ENCODE results near the gene POU2F1.

The POU2F1 gene

DNA sequence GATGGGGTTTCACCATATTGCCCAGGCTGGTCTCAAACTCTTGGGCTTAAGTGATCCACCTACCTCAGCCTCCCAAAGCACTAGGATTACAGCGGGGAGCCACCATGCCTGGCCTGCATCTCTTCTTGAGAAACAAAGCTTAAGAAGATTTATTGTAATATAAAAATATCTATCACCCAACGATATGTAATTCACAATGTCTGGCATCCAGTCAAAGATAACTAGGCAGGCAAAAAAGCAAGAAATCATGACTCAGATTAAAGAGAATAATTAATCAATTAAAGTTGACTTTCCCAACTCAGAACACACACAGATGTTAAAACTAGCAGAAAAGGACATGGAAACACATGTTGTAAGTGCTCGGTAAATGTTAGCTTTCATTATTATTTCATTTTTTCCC, 26.5 kb upstream of the POU2F1 start:
- no peak for TF ChIP-seq CTCF (conservative IDR thresholded peaks at IDR 0.05; ENCODE audit: control insufficient read depth, insufficient read depth, low read depth, low read length)
- H3K4me3 ChIP-seq (ENCODE audit: control insufficient read depth, low read depth, low read length) = no peak overlapping the region

GRCh38 chr1:167196166-167196565, 24.5 kb upstream of the POU2F1 start:
- no peak for TF ChIP-seq CTCF (conservative IDR thresholded peaks at IDR 0.05; ENCODE audit: control insufficient read depth, insufficient read depth, low read depth, low read length)
- no peak overlapping the region for H3K4me3 ChIP-seq (ENCODE audit: control insufficient read depth, low read depth, low read length)
- peak; percentile 14 for DNase-seq (ENCODE audit: low read depth)

More for the DNA sequence above, 26.5 kb upstream of the POU2F1 start:
- DNase-seq (ENCODE audit: low read depth) = peak; percentile 8

DNA sequence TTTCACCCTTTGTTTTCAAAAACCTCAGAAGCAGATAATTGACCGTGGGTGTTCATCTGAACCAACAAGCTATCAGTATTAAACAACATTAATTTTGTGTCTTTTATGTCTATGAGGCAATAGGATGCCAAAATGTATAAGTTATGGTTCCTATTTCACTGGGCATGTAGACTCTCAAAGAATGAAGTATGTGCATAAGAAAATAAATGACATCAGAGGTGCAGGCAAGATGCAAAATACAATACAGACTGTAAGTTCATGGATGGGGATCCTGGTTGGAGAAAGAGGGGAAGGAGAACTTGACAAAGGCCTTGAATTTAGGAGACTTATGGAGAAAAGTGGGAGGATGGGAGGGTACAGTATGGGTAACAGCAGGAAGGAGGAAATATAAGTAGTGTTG, 23.4 kb upstream of the POU2F1 start:
- DNase-seq (ENCODE audit: low read depth) = no peak
- no peak overlapping the region for H3K4me3 ChIP-seq (ENCODE audit: control insufficient read depth, low read depth, low read length)
- TF ChIP-seq CTCF (conservative IDR thresholded peaks at IDR 0.05; ENCODE audit: control insufficient read depth, insufficient read depth, low read depth, low read length) = no peak

DNA sequence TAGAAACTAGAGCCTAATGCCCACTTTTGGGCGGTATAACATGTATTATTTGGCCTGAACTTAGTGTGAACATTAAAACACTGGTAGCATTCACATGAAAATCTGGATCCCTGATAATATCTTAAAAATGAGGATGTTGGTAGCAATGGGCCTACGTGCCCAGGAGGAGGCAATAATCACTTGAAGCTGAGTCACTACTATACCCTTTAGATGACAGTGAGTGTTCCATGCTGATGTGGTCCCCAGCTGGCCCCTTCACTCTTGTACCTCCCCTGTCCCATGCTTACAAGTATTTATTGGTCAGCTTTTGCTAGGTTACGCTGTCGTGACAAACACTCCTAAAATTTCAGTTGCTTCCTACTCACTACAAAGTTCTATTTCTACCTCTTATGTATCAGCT, 23.0 kb upstream of the POU2F1 start:
- DNase-seq (ENCODE audit: low read depth) = no peak
- no peak for TF ChIP-seq CTCF (conservative IDR thresholded peaks at IDR 0.05; ENCODE audit: control insufficient read depth, insufficient read depth, low read depth, low read length)
- no peak overlapping the region for H3K4me3 ChIP-seq (ENCODE audit: control insufficient read depth, low read depth, low read length)

DNA sequence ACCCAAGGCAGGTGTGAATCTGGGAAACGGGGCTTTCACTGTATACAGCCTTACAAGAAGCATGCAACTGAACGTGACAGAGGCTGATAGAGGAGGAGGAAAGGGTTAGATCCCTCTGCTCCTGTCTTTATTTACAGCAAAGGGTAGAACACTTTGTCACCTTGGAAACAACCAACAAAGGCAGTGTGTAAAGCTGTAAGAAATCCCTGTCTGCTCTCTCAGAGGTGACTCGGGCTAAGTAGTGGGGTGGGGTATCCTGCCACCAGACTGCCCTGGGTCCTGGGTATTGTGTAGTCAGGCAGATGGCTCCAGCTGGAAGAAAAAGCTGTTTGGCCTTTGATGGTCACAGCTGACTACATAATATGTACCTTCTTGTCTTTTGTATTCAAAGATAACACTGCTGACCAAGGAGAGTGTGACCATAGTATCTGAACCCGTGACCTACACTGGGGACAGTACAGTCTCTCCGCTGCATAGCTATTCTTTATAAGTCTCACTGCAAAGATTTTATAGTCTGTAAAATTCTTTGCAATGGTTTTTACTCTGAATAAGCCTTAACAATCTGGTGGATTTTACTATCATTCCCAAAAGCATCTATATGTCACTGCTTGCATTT, 22.1 kb upstream of the POU2F1 start:
- TF ChIP-seq CTCF (conservative IDR thresholded peaks at IDR 0.05; ENCODE audit: control insufficient read depth, insufficient read depth, low read depth, low read length) = no peak
- DNase-seq (ENCODE audit: low read depth) = no peak
- H3K4me3 ChIP-seq (ENCODE audit: control insufficient read depth, low read depth, low read length) = no peak overlapping the region

DNA sequence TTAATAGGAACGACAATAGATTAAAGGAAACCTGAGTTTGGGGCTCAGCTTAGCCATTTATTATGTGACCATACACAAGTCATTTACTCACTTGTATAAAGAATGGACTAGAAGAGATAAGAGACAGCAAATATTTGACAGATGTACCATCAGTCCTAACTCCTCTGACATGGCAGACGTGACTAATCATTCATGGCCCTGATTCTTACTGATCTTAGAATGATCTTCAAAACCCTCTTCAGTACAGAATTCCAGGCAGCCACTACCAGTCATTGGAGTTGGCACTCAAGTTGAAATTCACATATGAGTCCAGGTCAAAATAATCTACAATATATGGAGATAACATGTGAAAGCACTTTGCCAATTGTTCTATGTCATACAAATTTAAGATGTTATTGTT, 21.0 kb upstream of the POU2F1 start:
- H3K4me3 ChIP-seq (ENCODE audit: control insufficient read depth, low read depth, low read length) = no peak overlapping the region
- TF ChIP-seq CTCF (conservative IDR thresholded peaks at IDR 0.05; ENCODE audit: control insufficient read depth, insufficient read depth, low read depth, low read length) = no peak
- DNase-seq (ENCODE audit: low read depth) = no peak

DNA sequence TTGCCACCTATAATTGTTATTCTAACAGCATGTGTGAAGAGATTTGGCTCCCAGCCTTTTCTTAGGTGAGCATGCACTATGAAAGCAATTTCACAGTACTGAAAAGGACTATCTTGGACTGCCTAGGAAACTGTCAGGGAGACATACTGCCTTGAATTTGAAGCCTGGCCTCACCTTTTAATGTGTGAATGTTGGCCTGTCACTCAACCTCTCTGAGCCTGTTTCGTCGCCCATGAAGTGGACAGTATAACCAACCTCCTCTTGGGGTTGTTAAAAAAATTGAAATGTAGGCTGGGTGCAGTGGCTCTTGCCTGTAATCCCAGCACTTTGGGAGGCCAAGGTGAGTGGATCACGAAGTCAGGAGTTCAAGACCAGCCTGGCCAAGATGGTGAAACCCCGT, 20.4 kb upstream of the POU2F1 start:
- no peak for DNase-seq (ENCODE audit: low read depth)
- TF ChIP-seq CTCF (conservative IDR thresholded peaks at IDR 0.05; ENCODE audit: control insufficient read depth, insufficient read depth, low read depth, low read length) = no peak
- no peak overlapping the region for H3K4me3 ChIP-seq (ENCODE audit: control insufficient read depth, low read depth, low read length)
